IMR-90 (cell line): Measurements from ENCODE around the gene TNS3.

ENCODE experiments used
- POLR2A ChIP-seq: IDR thresholded peaks from 2 replicates; pipeline ENCODE4 v1.6.1; 2012; ENCODE audit warnings: mild to moderate bottlenecking, low read depth, low read length
- RAD21 ChIP-seq: IDR thresholded peaks from 2 replicates; pipeline ENCODE4 v1.6.1; 2012; ENCODE audit warnings: low read length, improper control_type of control experiment
- TF ChIP-seq, protein P1 (sequence below): conservative IDR thresholded peaks from 2 replicates; pipeline ENCODE4 v1.5.1; 2012; ENCODE audit warnings: mild to moderate bottlenecking, low read depth, low read length, improper control_type of control experiment

DNA sequence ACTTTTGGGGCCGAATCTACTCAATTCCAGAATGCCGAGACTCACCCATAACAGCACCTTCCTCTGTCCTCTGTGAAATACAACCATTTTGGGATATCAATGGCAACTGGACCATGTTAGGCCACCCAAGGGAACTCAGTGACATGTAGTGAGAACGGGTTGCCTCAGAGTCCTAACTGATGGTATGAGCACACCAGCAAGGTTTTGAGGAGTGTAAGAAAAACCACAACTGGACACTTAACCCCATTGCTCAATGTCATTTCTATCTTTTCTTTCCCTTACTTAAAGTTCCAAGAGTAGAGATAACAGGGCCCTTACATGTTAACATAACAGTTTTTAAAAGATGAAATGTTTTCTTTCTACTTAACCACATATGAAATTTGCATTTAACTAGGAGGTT lies 67.1 kb downstream of the TNS3 start:
- no peak for TF ChIP-seq RAD21
- TF ChIP-seq POLR2A: no peak
- TF ChIP-seq, protein P1, sequence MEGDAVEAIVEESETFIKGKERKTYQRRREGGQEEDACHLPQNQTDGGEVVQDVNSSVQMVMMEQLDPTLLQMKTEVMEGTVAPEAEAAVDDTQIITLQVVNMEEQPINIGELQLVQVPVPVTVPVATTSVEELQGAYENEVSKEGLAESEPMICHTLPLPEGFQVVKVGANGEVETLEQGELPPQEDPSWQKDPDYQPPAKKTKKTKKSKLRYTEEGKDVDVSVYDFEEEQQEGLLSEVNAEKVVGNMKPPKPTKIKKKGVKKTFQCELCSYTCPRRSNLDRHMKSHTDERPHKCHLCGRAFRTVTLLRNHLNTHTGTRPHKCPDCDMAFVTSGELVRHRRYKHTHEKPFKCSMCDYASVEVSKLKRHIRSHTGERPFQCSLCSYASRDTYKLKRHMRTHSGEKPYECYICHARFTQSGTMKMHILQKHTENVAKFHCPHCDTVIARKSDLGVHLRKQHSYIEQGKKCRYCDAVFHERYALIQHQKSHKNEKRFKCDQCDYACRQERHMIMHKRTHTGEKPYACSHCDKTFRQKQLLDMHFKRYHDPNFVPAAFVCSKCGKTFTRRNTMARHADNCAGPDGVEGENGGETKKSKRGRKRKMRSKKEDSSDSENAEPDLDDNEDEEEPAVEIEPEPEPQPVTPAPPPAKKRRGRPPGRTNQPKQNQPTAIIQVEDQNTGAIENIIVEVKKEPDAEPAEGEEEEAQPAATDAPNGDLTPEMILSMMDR: no peak
